Measurements from ENCODE around the gene FBXO33.

GRCh38 chr14:39419272-39419671 is 13.0 kb downstream of the FBXO33 start:
- TF ChIP-seq CTCF (IDR thresholded peaks at IDR 0.05) = no peak
- TF ChIP-seq POLR2AphosphoS5 (IDR thresholded peaks at IDR 0.05) = no peak
- no peak for TF ChIP-seq POLR2A (IDR thresholded peaks at IDR 0.05)
